Epithelial cell of proximal tubule (primary cell): Measurements from ENCODE around the gene PLBD2. TPM values are rescaled to one million over a fixed set of nuclear protein-coding genes. Genes with fewer than 3 reads are reported as not detected.

Experiments used
- DNase-seq: peaks from one replicate; pipeline ENCODE4 v3.0.0-alpha.2; 2011; ENCODE audit warnings: low read depth
- H3K4me3 ChIP-seq: 2 replicates; pipeline ENCODE4 v1.5.1; 2011; ENCODE audit warnings: low read depth, mild to moderate bottlenecking, low read length
- total RNA-seq: library from RNA; depleted of rRNA; stranded (reverse); fragments of >200 nt; gene quantifications from 2 replicates; pipeline ENCODE4 v1.2.3, GENCODE V29; 2015
- TF ChIP-seq, protein P1 (sequence below): conservative IDR thresholded peaks from 2 replicates; pipeline ENCODE4 v1.5.1; 2012; ENCODE audit warnings: low read depth, mild to moderate bottlenecking, low read length

PLBD2 gene
- total RNA-seq, 1 donor from 2014 or later: 20.1 TPM

DNA sequence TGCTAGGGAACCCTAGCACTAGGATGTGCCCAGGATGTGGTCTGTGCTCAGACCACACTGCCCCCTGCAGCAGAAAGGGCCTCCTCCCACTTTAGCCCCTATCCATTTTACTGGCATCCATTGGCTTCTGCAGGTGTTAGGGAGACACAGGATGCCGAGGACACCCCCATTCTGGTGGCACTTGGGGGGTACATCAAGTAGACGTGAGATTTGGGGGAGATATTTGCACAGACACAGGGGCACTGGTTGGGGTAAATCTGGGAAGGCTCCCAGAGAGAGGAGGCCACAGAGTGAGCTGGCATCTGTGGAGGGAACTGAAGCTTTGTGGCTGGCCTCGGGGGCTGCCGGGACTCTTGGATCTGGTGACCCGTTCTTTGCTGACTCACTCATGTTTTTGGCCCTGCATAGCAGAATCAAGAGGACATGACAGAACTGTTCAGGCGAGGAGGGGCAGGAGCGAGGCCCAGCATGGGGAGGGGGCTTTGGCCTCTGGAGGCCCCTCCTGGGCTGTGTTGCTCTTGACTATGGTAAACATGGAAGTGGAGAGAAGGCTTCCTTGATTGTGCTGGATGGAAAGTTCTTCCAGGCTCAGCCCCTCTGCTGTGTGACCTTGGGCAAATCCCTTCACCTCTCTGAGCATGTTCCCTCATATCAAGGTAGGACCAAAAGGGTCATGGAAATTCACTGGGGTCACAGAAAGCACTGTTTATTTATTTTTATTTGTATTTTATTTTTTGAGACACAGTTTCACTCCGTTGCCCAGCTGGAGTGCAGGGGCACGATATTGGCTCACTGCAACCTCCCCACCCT lies 1.8 kb downstream of the PLBD2 start:
- TF ChIP-seq, protein P1, sequence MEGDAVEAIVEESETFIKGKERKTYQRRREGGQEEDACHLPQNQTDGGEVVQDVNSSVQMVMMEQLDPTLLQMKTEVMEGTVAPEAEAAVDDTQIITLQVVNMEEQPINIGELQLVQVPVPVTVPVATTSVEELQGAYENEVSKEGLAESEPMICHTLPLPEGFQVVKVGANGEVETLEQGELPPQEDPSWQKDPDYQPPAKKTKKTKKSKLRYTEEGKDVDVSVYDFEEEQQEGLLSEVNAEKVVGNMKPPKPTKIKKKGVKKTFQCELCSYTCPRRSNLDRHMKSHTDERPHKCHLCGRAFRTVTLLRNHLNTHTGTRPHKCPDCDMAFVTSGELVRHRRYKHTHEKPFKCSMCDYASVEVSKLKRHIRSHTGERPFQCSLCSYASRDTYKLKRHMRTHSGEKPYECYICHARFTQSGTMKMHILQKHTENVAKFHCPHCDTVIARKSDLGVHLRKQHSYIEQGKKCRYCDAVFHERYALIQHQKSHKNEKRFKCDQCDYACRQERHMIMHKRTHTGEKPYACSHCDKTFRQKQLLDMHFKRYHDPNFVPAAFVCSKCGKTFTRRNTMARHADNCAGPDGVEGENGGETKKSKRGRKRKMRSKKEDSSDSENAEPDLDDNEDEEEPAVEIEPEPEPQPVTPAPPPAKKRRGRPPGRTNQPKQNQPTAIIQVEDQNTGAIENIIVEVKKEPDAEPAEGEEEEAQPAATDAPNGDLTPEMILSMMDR: peak; percentile 25
- no peak for DNase-seq
- no peak overlapping the region for H3K4me3 ChIP-seq

DNA sequence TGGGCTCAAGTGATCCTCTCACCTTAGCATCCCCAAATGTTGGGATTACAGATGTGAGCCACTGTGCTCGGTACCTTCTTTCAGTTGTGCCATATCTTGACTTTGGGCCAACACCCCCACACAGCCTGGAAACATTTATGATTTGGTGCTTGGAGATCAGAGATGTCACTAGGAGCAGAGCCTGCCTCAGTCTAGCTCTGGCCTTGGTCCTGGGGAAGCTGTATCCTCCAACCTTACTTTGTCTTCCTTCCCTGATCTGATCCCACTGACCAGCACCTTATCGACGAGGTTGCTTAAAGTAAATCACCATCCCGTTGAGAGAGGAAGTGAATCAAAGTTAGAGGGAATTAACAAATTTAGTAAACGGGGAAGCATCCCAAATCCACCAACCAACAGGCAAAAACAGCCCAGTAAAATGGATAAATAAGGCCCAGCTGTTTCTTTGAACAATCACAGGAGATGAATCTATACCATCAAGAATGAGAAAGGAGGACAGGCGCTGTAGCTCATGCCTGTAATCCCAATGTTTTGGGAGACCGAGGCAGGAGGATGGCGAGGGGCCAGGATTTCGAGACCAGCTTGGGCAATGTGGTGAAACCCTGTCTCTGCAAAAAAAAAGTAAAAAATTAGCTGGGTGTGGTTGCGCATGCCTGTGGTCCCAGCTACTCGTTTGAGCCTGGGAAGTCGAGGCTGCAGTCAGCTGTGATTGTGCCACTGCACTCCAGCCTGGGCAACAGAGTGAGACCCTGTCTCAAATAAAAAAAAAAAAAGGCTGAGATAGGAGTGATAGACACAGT lies 3.4 kb downstream of the PLBD2 start:
- H3K4me3 ChIP-seq: no peak overlapping the region
- no peak for DNase-seq
- TF ChIP-seq, protein P1: no peak

DNA sequence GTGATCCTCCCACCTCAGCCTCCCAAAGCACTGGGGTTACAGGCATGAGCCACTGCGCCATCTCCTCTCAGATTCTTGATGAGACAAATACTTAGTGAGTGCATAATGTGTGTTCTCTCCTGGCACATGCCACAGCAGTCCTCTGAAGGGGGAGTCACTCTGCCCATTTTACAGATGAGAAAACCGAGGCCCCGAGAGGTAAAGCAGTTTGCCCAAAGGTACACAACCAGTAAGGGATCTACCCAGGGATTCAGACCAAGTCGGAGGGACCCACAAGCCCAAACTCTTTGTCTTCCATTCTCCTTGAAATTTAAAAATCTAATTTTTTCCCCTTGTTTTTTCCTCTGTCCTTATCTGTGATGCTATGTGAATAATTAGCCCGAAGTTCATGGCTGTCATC lies 6.3 kb downstream of the PLBD2 start:
- TF ChIP-seq, protein P1: no peak
- H3K4me3 ChIP-seq: no peak overlapping the region
- no peak for DNase-seq

DNA sequence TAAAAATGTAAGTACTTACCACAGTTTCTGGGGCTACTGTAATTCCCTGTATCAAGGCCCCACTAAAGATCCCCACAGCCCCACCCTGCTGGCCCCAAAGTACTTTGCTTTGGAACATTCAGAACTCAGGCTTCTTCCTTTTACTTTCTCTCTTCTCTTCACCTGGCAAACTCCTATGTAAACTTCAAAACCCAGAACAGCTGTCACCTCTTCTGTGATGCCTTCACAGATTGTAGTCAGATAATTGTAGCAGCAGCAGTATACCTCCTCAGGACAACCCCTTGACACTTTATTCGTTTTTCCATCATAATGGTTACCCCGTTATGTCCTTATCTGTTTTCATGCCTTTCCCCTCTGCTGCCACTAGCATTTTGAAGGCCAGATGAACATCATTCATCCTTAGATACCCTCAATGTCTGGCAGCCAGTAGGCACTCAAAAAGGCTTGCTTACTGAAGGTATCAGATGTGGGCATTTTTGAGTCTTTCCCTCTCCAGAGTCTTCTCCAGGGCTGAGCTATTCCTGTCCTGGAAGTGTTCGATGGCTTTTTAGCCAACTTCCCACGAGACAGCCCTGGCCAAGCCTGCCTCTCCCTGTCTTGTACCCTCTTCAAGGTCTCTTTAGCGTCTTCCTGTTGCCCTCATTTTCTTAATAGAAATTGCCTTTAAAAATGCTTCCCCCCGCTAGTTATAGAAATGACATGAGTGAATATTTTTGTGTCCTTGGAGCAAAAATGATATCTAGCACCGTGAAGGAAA lies 7.4 kb downstream of the PLBD2 start:
- TF ChIP-seq, protein P1: no peak
- no peak for DNase-seq
- H3K4me3 ChIP-seq: no peak overlapping the region

DNA sequence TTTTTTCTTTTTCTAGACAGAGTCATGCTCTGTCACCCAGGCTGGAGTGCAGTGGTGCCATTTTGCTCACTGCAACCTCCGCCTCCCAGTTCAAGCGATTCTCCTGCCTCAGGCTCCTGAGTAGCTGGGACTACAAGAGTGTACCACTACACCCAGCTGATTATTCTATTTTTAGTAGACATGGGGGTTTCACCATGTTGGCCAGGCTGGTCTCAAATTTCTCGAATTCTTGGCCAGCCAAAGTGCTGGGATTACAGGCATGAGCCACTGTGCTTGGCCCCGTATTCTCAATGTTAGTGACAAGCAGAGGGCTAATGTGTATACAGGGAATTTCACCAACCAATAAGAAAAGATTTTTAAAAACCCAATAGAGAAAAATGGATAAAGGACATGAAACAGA lies 8.4 kb downstream of the PLBD2 start:
- H3K4me3 ChIP-seq: no peak overlapping the region
- DNase-seq: no peak
- TF ChIP-seq, protein P1: no peak

DNA sequence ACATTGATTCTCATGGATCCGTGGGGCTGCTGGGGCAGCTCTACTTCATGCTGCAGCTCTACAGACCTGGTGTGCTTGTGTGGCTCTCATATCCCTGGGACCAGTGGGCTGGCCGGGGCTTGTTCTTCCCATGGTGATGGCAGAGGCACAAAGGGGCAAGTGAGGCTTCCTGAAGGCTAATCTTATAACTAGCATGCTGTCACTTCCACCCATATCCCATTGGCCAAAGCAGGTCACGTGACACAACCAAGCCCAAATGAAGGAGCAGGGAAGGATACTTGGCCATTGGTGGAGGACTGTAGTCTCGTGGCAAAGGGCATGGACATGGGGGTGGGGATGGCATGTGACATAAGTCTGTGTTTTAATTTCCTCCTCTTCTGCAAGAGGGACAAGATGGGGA lies 9.9 kb downstream of the PLBD2 start:
- DNase-seq: no peak
- no peak overlapping the region for H3K4me3 ChIP-seq
- TF ChIP-seq, protein P1: no peak
